GM12878 (cell line): ENCODE data around the gene BICC1. TPM values are rescaled to one million over a fixed set of nuclear protein-coding genes. Genes with fewer than 3 reads are reported as not detected.

ENCODE experiments used
- ATAC-seq: fragments of 200-7000 bp; cut with Tn5 transposase; 3 replicates; pipeline ENCODE4 v1.9.1; 2020; ENCODE audit warnings: mild to moderate bottlenecking, moderate library complexity
- BruUV-seq: library from RNA; stranded (reverse); fragments of 400-500 nt; replicated peaks from 2 replicates; lab custom pipeline; 2021; lab: Mats Ljungman, UMichigan
- CTCF ChIA-PET: fragments of 300-600 bp; sonication (Branson Sonifier 250); formaldehyde crosslinking; extraction: SDS; loops from one replicate; lab custom pipeline; 2021; ENCODE audit warnings: inconsistent platforms; lab: Yijun Ruan, JAX
- POLR2A ChIA-PET: fragments of 350-600 bp; formaldehyde crosslinking; extraction: SDS; loops from one replicate; lab custom pipeline; 2021; ENCODE audit warnings: inconsistent platforms; lab: Charles Lee
- RAD21 ChIA-PET: fragments of 300-600 bp; sonication (Branson Sonifier 250); formaldehyde crosslinking; loops from one replicate; lab custom pipeline; 2023; ENCODE audit warnings: antibody characterized with exemption; ENCODE audit not compliant: unreplicated experiment; lab: Charles Lee
- SMC1A ChIA-PET: fragments of 300-600 bp; sonication (Branson Sonifier 250); formaldehyde crosslinking; loops from one replicate; lab custom pipeline; 2023; ENCODE audit not compliant: unreplicated experiment, uncharacterized antibody; lab: Charles Lee
- DNase-seq: peaks from one replicate; pipeline ENCODE4 v3.0.0-alpha.2; 2011; ENCODE audit warnings: low read depth, low spot score
- FAIRE-seq: peaks from 3 replicates; lab custom pipeline; 2011; peaks lifted over from hg19 to GRCh38; lab: Jason Lieb, UNC
- H2AFZ ChIP-seq: 2 replicates; pipeline ENCODE4 v1.6.0; 2011; ENCODE audit warnings: low read depth, low read length, control low read depth; ENCODE audit not compliant: control insufficient read depth
- H3K27ac ChIP-seq: 2 replicates; pipeline ENCODE4 v1.5.1; 2011; ENCODE audit warnings: control low read depth; ENCODE audit not compliant: control insufficient read depth, insufficient read depth
- H3K27me3 ChIP-seq, 2 experiments: replicated peaks in 1 of 2; 2 replicates each; pipeline versions ENCODE4 v1.6.0 to v1.6.1; 2011; ENCODE audit warnings: low read length in 1 of 2; ENCODE audit not compliant: control insufficient read depth in 2 of 2, insufficient read depth in 2 of 2
- H3K36me3 ChIP-seq, 2 experiments: 2 replicates each; pipeline ENCODE4 v1.5.1; 2011; ENCODE audit warnings: low read length in 1 of 2; ENCODE audit not compliant: control insufficient read depth in 2 of 2, insufficient read depth in 2 of 2
- H3K4me1 ChIP-seq: 2 replicates; pipeline ENCODE4 v1.6.1; 2011; ENCODE audit warnings: mild to moderate bottlenecking, low read length, moderate library complexity, mixed read lengths; ENCODE audit not compliant: control insufficient read depth, insufficient read depth
- H3K4me2 ChIP-seq: 2 replicates; pipeline ENCODE4 v1.6.0; 2011; ENCODE audit warnings: control low read depth; ENCODE audit not compliant: control insufficient read depth, insufficient read depth
- H3K4me3 ChIP-seq: fragments of 200-600 bp; sonication (generic); 2 replicates; pipeline ENCODE4 v1.5.1; 2016
- H3K79me2 ChIP-seq: 2 replicates; pipeline ENCODE4 v1.6.0; 2011; ENCODE audit warnings: low read length; ENCODE audit not compliant: control insufficient read depth, insufficient read depth
- H3K9ac ChIP-seq: 2 replicates; pipeline ENCODE4 v1.8.0; 2011; ENCODE audit warnings: low read length, control low read depth, mixed read lengths; ENCODE audit not compliant: control insufficient read depth, insufficient read depth
- H3K9me3 ChIP-seq: replicated peaks from 3 replicates; pipeline ENCODE4 v1.5.1; 2011; ENCODE audit warnings: mild to moderate bottlenecking, low read length; ENCODE audit not compliant: control insufficient read depth, insufficient read depth
- H4K20me1 ChIP-seq: 2 replicates; pipeline ENCODE4 v1.6.0; 2011; ENCODE audit not compliant: control insufficient read depth, insufficient read depth
- CEBPB ChIP-seq, 2 experiments: fragments of 150-350 bp in 1 of 2; IDR thresholded peaks; 2 replicates each; pipeline ENCODE4 v1.6.1; 2012 to 2014; ENCODE audit warnings: low read depth in 2 of 2, low read length in 2 of 2, borderline replicate concordance in 1 of 2, inconsistent platforms in 1 of 2
- FOXK2 ChIP-seq: fragments of 450-650 bp; IDR thresholded peaks from 2 replicates; pipeline ENCODE4 v1.6.1; 2017; ENCODE audit warnings: mild to moderate bottlenecking, moderate library complexity
- MEF2B ChIP-seq: fragments of 450-650 bp; IDR thresholded peaks from 2 replicates; pipeline ENCODE4 v1.6.1; 2018; ENCODE audit warnings: mild to moderate bottlenecking, moderate library complexity; ENCODE audit not compliant: partially characterized antibody, poor library complexity, severe bottlenecking
- NFIC ChIP-seq: IDR thresholded peaks from 2 replicates; pipeline ENCODE4 v1.6.1; 2012; ENCODE audit warnings: low read depth, mild to moderate bottlenecking, inconsistent platforms, low read length, moderate library complexity
- RFX5 ChIP-seq: IDR thresholded peaks from 2 replicates; pipeline ENCODE4 v1.6.1; 2011; ENCODE audit warnings: low read depth, low read length, improper control_type of control experiment
- RUNX3 ChIP-seq: IDR thresholded peaks from 2 replicates; pipeline ENCODE4 v1.6.1; 2012; ENCODE audit warnings: low read length, inconsistent platforms
- WGBS: methylation state at CpG from one replicate; pipeline ENCODE4 v1.1.6; 2016; ENCODE audit warnings: low lambda C conversion rate; ENCODE audit not compliant: insufficient replicate concordance, insufficient coverage; ENCODE audit errors: missing lambda C conversion rate; 5-methylcytosine and 5-hydroxymethylcytosine counted together
- in situ Hi-C: fragments of 300-500 bp; cut with MboI; formaldehyde crosslinking; loops from 9 replicates; pipeline ENCODE4 v1.14.3; 2018; ENCODE audit warnings: mixed read lengths
- intact Hi-C: fragments of 100-400 bp; cut with micrococcal nuclease; formaldehyde crosslinking; loops from one replicate; pipeline ENCODE4 v1.14.2; 2022; ENCODE audit not compliant: unreplicated experiment
- polyA plus RNA-seq, 11 experiments: library from polyadenylated mRNA; depleted of rRNA in 4 of 11; unstranded in 6 of 11; stranded (reverse) in 5 of 11; fragments of >200 nt; fragmentation: Nextera tagmentation in 4 of 11; fragmentation: Illumina TruSeq in 1 of 11; extraction: Ambion mirVana in 4 of 11; extraction: Trizol in 1 of 11; gene quantifications; 1 replicate in 1 of 11; 2 replicates in 10 of 11; pipeline versions ENCODE4 v1.2.1 to v1.2.3, GENCODE V29; 2011 to 2016; ENCODE audit warnings: inconsistent platforms in 2 of 11, missing spikeins in 2 of 11, low read depth in 1 of 11
- total RNA-seq, 4 experiments: library from RNA; depleted of rRNA in 3 of 4; stranded (reverse); fragments of >200 nt in 3 of 4; fragmentation: Illumina TruSeq in 1 of 4; extraction: Trizol in 1 of 4; gene quantifications; 2 replicates each; pipeline versions ENCODE4 v1.2.1 to v1.2.3, GENCODE V29; 2013 to 2021
- TF ChIP-seq, protein P1 (sequence below), 3 experiments: IDR thresholded peaks in 2 of 3; conservative IDR thresholded peaks in 1 of 3; 2 replicates each; pipeline ENCODE4 v1.5.1; 2011; ENCODE audit warnings: low read depth in 3 of 3, low read length in 3 of 3, mild to moderate bottlenecking in 3 of 3, control low read depth in 2 of 3, moderate library complexity in 2 of 3, inconsistent platforms in 1 of 3, mixed read lengths in 1 of 3; ENCODE audit not compliant: control insufficient read depth in 2 of 3, insufficient read depth in 1 of 3; ENCODE audit errors: extremely low read depth in 1 of 3
- TF ChIP-seq, protein P2 (sequence below): IDR thresholded peaks from 2 replicates; pipeline ENCODE4 v1.6.1; 2011; ENCODE audit warnings: low read depth, low read length, improper control_type of control experiment, borderline replicate concordance

The BICC1 gene
- total and polyA plus RNA-seq, 10 of the 15 experiments (the other 5 are each of a cell fraction or from before 2014, with no cell fraction given) = 0.01 to 0.10 (median 0.04) TPM; not detected in 5

DNA sequence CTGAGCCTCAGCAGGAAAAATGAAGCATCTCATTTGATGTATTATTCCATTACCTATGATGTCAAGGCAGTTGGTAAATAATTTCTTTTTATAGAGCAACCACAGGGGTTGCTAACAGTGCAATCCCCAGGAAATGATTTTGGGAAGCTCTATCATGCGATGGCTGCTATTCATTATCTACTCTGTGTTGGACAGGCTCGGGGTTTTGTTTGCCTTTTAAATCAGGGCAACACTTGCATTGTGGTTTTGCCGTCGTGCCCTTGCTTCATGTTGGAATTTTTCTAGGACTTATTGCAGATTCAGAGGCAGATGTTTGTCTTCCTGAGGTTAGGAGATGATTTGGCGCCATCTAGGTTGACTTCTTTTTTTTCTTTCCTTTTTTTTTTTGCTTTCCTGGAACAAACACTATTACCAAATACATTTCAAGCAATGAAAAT is 128.4 kb downstream of the BICC1 start:
- Histone ChIP-seq H3K79me2 (no peaks in the 10 kb centered on the region), H3K4me1 (no peaks in the 10 kb centered on the region), H3K36me3 (no peaks in the 10 kb centered on the region), H4K20me1 (no peaks in the 10 kb centered on the region), H3K9ac (no peak overlapping the region)
- FAIRE-seq = no peak
- CTCF ChIA-PET = interaction anchor here (0.7 to 2.4 kb wide), 6 partner anchors 10 to 120 kb away, joined by 3 to 11 read pairs (median 4); no protein-coding TSS in a partner anchor
- TF ChIP-seq RFX5 = no peak
- TF ChIP-seq, protein P1, sequence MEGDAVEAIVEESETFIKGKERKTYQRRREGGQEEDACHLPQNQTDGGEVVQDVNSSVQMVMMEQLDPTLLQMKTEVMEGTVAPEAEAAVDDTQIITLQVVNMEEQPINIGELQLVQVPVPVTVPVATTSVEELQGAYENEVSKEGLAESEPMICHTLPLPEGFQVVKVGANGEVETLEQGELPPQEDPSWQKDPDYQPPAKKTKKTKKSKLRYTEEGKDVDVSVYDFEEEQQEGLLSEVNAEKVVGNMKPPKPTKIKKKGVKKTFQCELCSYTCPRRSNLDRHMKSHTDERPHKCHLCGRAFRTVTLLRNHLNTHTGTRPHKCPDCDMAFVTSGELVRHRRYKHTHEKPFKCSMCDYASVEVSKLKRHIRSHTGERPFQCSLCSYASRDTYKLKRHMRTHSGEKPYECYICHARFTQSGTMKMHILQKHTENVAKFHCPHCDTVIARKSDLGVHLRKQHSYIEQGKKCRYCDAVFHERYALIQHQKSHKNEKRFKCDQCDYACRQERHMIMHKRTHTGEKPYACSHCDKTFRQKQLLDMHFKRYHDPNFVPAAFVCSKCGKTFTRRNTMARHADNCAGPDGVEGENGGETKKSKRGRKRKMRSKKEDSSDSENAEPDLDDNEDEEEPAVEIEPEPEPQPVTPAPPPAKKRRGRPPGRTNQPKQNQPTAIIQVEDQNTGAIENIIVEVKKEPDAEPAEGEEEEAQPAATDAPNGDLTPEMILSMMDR (IDR thresholded peaks at IDR 0.05 in 2 of 3, conservative IDR thresholded peaks at IDR 0.05 in 1 of 3; ENCODE audit: control insufficient read depth in 2 of 3, extremely low read depth in 1 of 3, insufficient read depth in 1 of 3, low read depth in 3 of 3, low read length in 3 of 3) = peak in 2 of 3 experiments; percentile 3 to 5; a peak in 1 of 6 replicates
- TF ChIP-seq, all 136 proteins: peak for 1
- DNase-seq (no peak), ATAC-seq (no peak)
- BruUV-seq = no TSS peak
- H3K27me3 ChIP-seq = no peaks in the 10 kb centered on the region; a peak in 2 of 4 replicates
- in situ Hi-C loops = no loop called here
- H3K4me3 ChIP-seq = no peak overlapping the region
- no peaks in the 10 kb centered on the region for H3K9me3 ChIP-seq
- intact Hi-C loops = loop anchor here (2.0 kb wide), 1 partner anchor 110 kb away; no protein-coding TSS in a partner anchor
- no peak overlapping the region for H3K27ac ChIP-seq
- SMC1A ChIA-PET = interaction anchor here (0.7 to 1.6 kb wide), 3 partner anchors 110 to 1992 kb away, joined by 3 to 4 read pairs (median 4); no protein-coding TSS in a partner anchor
- 3% methylated on average over 5 of the region's 5 CpGs for WGBS
- POLR2A ChIA-PET = interaction anchor here (0.6 kb wide), 1 partner anchor 44 kb away, joined by 3 read pairs; no protein-coding TSS in a partner anchor
- H3K4me2 ChIP-seq = no peak overlapping the region
- RAD21 ChIA-PET = no interaction called here
- H2AFZ ChIP-seq = no peak overlapping the region

DNA sequence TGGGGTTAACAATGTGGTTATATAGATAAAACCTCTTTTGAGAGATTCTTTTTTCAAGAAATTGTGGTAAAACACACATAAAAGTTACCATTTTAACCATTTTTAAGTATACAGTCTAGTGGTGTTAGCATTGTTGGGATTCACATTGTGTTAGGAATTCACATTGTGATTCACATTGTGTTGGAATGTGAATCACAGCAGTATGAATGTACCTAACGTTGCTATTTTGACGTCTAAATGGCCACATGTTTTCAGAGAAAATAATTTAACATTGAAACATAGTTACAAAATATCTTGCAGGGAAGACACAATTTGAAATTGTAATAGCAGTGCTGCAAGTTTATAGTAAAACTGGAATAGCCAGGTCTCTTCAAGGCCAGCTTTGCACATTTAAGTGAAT is 129.0 kb downstream of the BICC1 start:
- RAD21 ChIA-PET = no interaction called here
- Histone ChIP-seq H3K79me2 (no peaks in the 10 kb centered on the region), H3K9me3 (no peaks in the 10 kb centered on the region), H2AFZ (no peak overlapping the region), H4K20me1 (no peaks in the 10 kb centered on the region), H3K27ac (no peak overlapping the region), H3K36me3 (no peaks in the 10 kb centered on the region), H3K4me1 (no peaks in the 10 kb centered on the region), H3K4me3 (no peak overlapping the region), H3K27me3 (no peaks in the 10 kb centered on the region; a peak in 1 of 4 replicates), H3K9ac (no peak overlapping the region), H3K4me2 (no peak overlapping the region)
- no peak for DNase-seq
- POLR2A ChIA-PET = interaction anchor here (0.6 kb wide), 1 partner anchor 44 kb away, joined by 3 read pairs; no protein-coding TSS in a partner anchor
- CTCF ChIA-PET = interaction anchor here (0.7 to 2.4 kb wide), 3 partner anchors 109 to 119 kb away, joined by 3 to 11 read pairs (median 5); no protein-coding TSS in a partner anchor
- intact Hi-C loops = loop anchor here (2.0 kb wide), 1 partner anchor 111 kb away; no protein-coding TSS in a partner anchor
- no peak for ATAC-seq
- BruUV-seq = no TSS peak
- no peak for FAIRE-seq
- WGBS = 0% methylated on average over 2 of the region's 2 CpGs
- in situ Hi-C loops = no loop called here
- SMC1A ChIA-PET = interaction anchor here (0.5 to 0.7 kb wide), 2 partner anchors 174 to 1992 kb away, joined by 3 to 4 read pairs; no protein-coding TSS in a partner anchor
- TF ChIP-seq, protein P2, sequence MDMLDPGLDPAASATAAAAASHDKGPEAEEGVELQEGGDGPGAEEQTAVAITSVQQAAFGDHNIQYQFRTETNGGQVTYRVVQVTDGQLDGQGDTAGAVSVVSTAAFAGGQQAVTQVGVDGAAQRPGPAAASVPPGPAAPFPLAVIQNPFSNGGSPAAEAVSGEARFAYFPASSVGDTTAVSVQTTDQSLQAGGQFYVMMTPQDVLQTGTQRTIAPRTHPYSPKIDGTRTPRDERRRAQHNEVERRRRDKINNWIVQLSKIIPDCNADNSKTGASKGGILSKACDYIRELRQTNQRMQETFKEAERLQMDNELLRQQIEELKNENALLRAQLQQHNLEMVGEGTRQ = no peak
- TF ChIP-seq, protein P1 (IDR thresholded peaks at IDR 0.05 in 2 of 3, conservative IDR thresholded peaks at IDR 0.05 in 1 of 3; ENCODE audit: control insufficient read depth in 2 of 3, extremely low read depth in 1 of 3, insufficient read depth in 1 of 3, low read depth in 3 of 3, low read length in 3 of 3) = no peak
- TF ChIP-seq CEBPB (IDR thresholded peaks at IDR 0.05; ENCODE audit: borderline replicate concordance in 1 of 2, low read depth in 2 of 2, low read length in 2 of 2) (no peak), NFIC (no peak), FOXK2 (no peak), MEF2B (no peak), RUNX3 (no peak)
